Esophagus muscularis mucosa (tissue), 4 donors: Measurements from ENCODE around the gene ZNF469. TPM values are rescaled to one million over a fixed set of nuclear protein-coding genes. Genes with fewer than 3 reads are reported as not detected.

Experiments
- DNase-seq: peaks from one replicate; pipeline ENCODE4 v3.0.0-alpha.2; 2017; ENCODE audit errors: extremely low spot score
- H3K27ac ChIP-seq, 4 donors: fragments of 200-600 bp; sonication (generic); replicated peaks in 1 of 4; 1 replicate in 3 of 4; 2 replicates in 1 of 4; pipeline ENCODE4 v1.5.1; 2016 to 2019; ENCODE audit warnings: mild to moderate bottlenecking in 1 of 4
- H3K27me3 ChIP-seq, 4 donors: fragments of 200-600 bp; sonication (generic); one replicate each; pipeline versions ENCODE4 v1.5.1 to v1.6.0; 2016 to 2019
- H3K36me3 ChIP-seq, 4 donors: fragments of 200-600 bp; sonication (generic); one replicate each; pipeline ENCODE4 v1.5.1; 2016 to 2019
- H3K4me1 ChIP-seq, 4 donors: fragments of 200-600 bp; sonication (generic); one replicate each; pipeline ENCODE4 v1.5.1; 2016 to 2019
- H3K4me3 ChIP-seq, 4 donors: fragments of 200-600 bp; sonication (generic); 1 replicate in 2 of 4; 2 replicates in 2 of 4; pipeline ENCODE4 v1.5.1; 2016 to 2019; ENCODE audit warnings: mild to moderate bottlenecking in 4 of 4, moderate library complexity in 1 of 4
- H3K9me3 ChIP-seq, 4 donors: fragments of 200-600 bp; sonication (generic); 1 replicate in 3 of 4; 2 replicates in 1 of 4; pipeline ENCODE4 v1.5.1; 2016 to 2019
- EP300 ChIP-seq: sonication (generic); formaldehyde crosslinking; IDR thresholded peaks from one replicate; pipeline ENCODE4 v1.6.1; 2017; ENCODE audit warnings: antibody characterized with exemption
- POLR2A ChIP-seq: fragments of 450-650 bp; IDR thresholded peaks from one replicate; pipeline ENCODE4 v1.6.1; 2017; ENCODE audit warnings: antibody characterized with exemption, moderate library complexity, mild to moderate bottlenecking, low read depth
- POLR2AphosphoS5 ChIP-seq, 2 donors: sonication (generic); formaldehyde crosslinking; IDR thresholded peaks; one replicate each; pipeline ENCODE4 v1.6.1; 2017; ENCODE audit warnings: antibody characterized with exemption in 2 of 2
- WGBS: methylation state at CpG from one replicate; pipeline ENCODE4 v1.1.5; 2018; 5-methylcytosine and 5-hydroxymethylcytosine counted together
- intact Hi-C: fragments of 100-400 bp; cut with DNase I; formaldehyde crosslinking; loops from one replicate; pipeline ENCODE4 v1.15.1; 2023
- total RNA-seq, 4 donors: library from RNA; depleted of rRNA; stranded (reverse); fragments of >200 nt; gene quantifications; one replicate each; pipeline versions ENCODE4 v1.1.0 to v1.2.1, GENCODE V29; 2016
- TF ChIP-seq, protein P1 (sequence below), 3 experiments: fragments of 200-600 bp in 2 of 3; fragments of 450-650 bp in 1 of 3; sonication (generic) in 2 of 3; IDR thresholded peaks; one replicate each; pipeline ENCODE4 v1.5.1; 2017 to 2019; ENCODE audit warnings: antibody characterized with exemption in 3 of 3, mild to moderate bottlenecking in 2 of 3, moderate library complexity in 1 of 3

Gene ZNF469
- total RNA-seq, 4 donors from 2014 or later = 1.2 to 3.7 (median 2.2) TPM

DNA sequence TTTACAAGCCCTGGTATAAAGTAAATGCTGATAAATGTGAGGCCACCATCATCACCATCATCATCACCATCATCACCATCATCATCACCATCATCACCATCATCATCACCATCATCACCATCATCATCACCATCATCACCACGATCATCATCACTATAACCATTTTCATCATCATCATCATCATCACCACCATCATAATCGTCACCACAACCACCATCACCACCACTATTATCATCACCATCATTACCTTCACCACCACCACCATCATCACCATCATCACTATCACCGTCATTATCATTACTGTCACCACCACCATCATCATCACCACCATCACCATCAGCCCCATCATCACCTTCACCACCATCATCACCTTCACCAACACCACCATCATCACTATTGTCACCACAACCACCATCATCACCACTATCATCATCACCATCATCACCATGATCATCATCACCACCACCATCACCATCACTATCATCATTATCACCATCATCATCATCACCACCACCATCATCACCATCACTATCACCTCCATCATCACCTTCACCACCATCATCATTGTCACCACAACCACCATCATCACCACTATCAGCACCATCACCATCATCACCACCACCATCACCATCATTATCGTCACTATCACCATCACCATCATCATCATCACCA, 16.6 kb upstream of the ZNF469 start:
- Histone ChIP-seq H3K27ac (no peak overlapping the region), H3K9me3 (peaks cover 0 to 15% (median 5%) of the 10 kb centered on the region in 4 donors), H3K4me1 (no peaks in the 10 kb centered on the region), H3K4me3 (no peak overlapping the region), H3K36me3 (no peaks in the 10 kb centered on the region), H3K27me3 (peaks cover 0 to 7% (median 0%) of the 10 kb centered on the region in 4 donors)
- intact Hi-C loops = no loop called here
- WGBS = 85% methylated on average over 4 of the region's 4 CpGs
- DNase-seq = no peak
- TF ChIP-seq POLR2A = no peak
- TF ChIP-seq, protein P1, sequence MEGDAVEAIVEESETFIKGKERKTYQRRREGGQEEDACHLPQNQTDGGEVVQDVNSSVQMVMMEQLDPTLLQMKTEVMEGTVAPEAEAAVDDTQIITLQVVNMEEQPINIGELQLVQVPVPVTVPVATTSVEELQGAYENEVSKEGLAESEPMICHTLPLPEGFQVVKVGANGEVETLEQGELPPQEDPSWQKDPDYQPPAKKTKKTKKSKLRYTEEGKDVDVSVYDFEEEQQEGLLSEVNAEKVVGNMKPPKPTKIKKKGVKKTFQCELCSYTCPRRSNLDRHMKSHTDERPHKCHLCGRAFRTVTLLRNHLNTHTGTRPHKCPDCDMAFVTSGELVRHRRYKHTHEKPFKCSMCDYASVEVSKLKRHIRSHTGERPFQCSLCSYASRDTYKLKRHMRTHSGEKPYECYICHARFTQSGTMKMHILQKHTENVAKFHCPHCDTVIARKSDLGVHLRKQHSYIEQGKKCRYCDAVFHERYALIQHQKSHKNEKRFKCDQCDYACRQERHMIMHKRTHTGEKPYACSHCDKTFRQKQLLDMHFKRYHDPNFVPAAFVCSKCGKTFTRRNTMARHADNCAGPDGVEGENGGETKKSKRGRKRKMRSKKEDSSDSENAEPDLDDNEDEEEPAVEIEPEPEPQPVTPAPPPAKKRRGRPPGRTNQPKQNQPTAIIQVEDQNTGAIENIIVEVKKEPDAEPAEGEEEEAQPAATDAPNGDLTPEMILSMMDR (IDR thresholded peaks at IDR 0.05) = no peak
- no peak for TF ChIP-seq POLR2AphosphoS5 (IDR thresholded peaks at IDR 0.05)
- TF ChIP-seq EP300 = no peak

DNA sequence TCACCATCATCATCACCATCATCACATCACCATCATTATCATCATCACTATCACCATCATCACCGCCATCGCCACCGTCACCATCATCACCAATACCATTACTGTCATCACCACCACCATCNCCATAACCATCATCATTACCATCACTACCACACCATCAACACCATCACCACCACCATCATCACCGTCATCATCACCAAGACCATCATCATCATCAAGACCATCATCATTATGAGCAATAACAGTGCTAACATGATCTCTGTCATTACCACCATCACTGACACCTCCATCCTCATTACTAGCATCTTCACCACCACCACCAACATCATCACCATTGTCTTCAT, 16.1 kb upstream of the ZNF469 start:
- 97% methylated on average over 4 of the region's 4 CpGs for WGBS
- Histone ChIP-seq H3K9me3 (peaks cover 0 to 15% (median 5%) of the 10 kb centered on the region in 4 donors), H3K4me1 (no peaks in the 10 kb centered on the region), H3K27me3 (peaks cover 0 to 7% (median 0%) of the 10 kb centered on the region in 4 donors), H3K36me3 (no peaks in the 10 kb centered on the region), H3K4me3 (no peak overlapping the region), H3K27ac (no peak overlapping the region)
- intact Hi-C loops = no loop called here
- TF ChIP-seq EP300 = no peak
- TF ChIP-seq POLR2A = no peak
- TF ChIP-seq, protein P1 (IDR thresholded peaks at IDR 0.05) = no peak
- no peak for TF ChIP-seq POLR2AphosphoS5 (IDR thresholded peaks at IDR 0.05)
- no peak for DNase-seq

DNA sequence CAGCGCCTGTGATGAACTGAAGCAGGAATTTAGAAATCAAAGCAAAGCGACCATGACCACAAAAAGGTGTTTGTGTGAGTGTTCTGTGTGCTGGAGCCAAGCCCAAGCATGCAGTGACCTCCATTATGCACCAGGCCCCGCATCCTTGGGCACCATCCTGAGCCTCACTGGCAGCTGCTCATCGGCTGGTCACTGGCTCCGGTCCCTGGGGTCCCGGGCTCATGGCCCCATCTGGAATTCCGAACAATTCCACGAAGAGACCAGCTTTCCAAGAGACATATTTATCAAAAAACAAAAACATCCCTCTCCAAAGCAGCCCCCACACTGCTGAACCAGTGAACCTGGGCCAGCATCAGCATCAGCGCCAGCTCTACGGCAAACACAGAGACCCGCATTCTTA, 15.2 kb upstream of the ZNF469 start:
- intact Hi-C loops = no loop called here
- no peak overlapping the region for H3K27ac ChIP-seq
- no peak for DNase-seq
- TF ChIP-seq POLR2AphosphoS5 (IDR thresholded peaks at IDR 0.05) (no peak), EP300 (no peak), POLR2A (no peak)
- TF ChIP-seq, protein P1 (IDR thresholded peaks at IDR 0.05) = no peak
- no peak overlapping the region for H3K4me3 ChIP-seq
- no peaks in the 10 kb centered on the region for H3K4me1 ChIP-seq
- H3K36me3 ChIP-seq = no peaks in the 10 kb centered on the region
- H3K27me3 ChIP-seq = peaks cover 0 to 7% (median 0%) of the 10 kb centered on the region in 4 donors
- peaks cover 0 to 9% (median 4%) of the 10 kb centered on the region in 4 donors for H3K9me3 ChIP-seq
- 93% methylated on average over 10 of the region's 11 CpGs for WGBS

DNA sequence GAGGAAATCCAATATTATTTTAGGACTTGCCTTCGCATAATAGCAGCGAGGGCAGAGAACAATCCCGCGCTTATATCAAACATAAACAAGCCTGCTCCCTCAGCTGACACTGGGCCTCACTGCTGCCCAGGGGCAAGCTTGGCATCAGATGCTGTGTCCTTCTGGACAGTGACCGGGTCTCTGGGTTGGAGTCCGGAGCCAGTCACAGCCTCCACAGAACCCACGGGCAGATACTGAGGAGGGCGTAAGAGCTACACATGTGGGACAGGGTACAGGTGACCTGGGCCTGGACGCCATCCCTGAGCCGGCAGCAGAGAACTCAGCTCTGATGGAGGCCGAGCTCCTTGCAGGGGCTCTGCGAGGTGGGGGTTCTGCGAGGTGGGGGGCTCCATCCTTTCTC, 14.7 kb upstream of the ZNF469 start:
- 75% methylated on average over 9 of the region's 13 CpGs for WGBS
- intact Hi-C loops = no loop called here
- Histone ChIP-seq H3K9me3 (peaks cover 0 to 6% (median 2%) of the 10 kb centered on the region in 4 donors), H3K27ac (no peak overlapping the region), H3K4me1 (no peaks in the 10 kb centered on the region), H3K27me3 (peaks cover 0 to 7% (median 0%) of the 10 kb centered on the region in 4 donors), H3K4me3 (no peak overlapping the region), H3K36me3 (no peaks in the 10 kb centered on the region)
- DNase-seq = no peak
- no peak for TF ChIP-seq POLR2A
- TF ChIP-seq POLR2AphosphoS5 (IDR thresholded peaks at IDR 0.05) = no peak
- no peak for TF ChIP-seq EP300
- TF ChIP-seq, protein P1 (IDR thresholded peaks at IDR 0.05) = no peak

DNA sequence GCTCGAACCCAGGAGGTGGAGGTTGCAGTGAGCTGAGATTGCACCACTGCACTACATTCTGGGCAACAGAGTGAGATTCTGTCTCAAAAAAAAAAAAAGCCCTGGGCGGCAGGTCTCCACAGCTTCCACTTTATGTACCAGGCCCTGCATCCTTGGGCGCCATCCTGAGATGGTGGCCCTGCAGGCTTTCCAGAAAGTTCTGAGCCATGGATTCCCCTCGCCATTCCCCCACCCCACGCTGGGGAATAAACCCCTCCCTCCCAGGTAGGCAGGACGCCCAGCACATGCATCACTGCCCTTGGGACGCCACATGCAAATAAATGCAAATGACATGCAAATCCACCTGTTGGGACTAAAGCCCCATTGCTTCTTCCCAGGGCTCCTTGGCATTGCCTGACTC, 13.8 kb upstream of the ZNF469 start:
- intact Hi-C loops = no loop called here
- TF ChIP-seq POLR2A = no peak
- TF ChIP-seq, protein P1 (IDR thresholded peaks at IDR 0.05) = no peak
- no peak for TF ChIP-seq POLR2AphosphoS5 (IDR thresholded peaks at IDR 0.05)
- no peak for TF ChIP-seq EP300
- H3K4me1 ChIP-seq = no peaks in the 10 kb centered on the region
- WGBS = 93% methylated on average over 7 of the region's 7 CpGs
- DNase-seq = no peak
- H3K27ac ChIP-seq = no peak overlapping the region
- H3K36me3 ChIP-seq = no peaks in the 10 kb centered on the region
- H3K4me3 ChIP-seq = no peak overlapping the region
- peaks cover 0 to 7% (median 0%) of the 10 kb centered on the region in 4 donors for H3K27me3 ChIP-seq
- no peaks in the 10 kb centered on the region for H3K9me3 ChIP-seq
